NCI-H2107 treated with DMSO at 0.1 percent for 48 hours (cell line): ENCODE data around the gene YY1.
"Not testable (repeated sequence)": the region's sequence is repeated elsewhere in the genome, so short reads cannot be mapped to it uniquely, and the experiment has no call there.

Experiments
- DNase-seq: peaks from one replicate; lab custom pipeline; 2025; ENCODE audit not compliant: unreplicated experiment; lab: John Stamatoyannopoulos, UW

YY1 gene

GRCh38 chr14:100295376-100296105 is 56.6 kb downstream of the YY1 start:
- no peak for DNase-seq

GRCh38 chr14:100296106-100296651 is 57.2 kb downstream of the YY1 start:
- no peak for DNase-seq

DNA sequence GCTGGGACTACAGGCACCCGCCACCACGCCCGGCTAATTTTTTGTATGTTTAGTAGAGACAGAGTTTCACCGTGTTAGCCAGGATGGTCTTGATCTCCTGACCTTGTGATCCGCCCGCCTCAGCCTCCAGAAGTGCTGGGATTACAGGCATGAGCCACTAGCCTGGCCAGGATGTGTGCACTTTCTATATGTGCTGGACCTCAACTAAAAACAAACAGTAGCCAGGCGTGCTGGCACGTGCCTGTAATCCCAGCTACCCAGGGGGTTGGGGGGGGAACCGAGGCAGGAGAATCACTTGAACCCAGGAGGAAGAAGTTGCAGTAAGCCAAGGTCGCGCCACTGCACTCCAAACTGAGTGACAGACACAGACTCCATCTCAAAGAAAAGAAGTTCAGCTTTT is 57.8 kb downstream of the YY1 start:
- DNase-seq, result not testable (repeated sequence)

- no peak for DNase-seq
Observed at GRCh38 chr14:100297320-100298300, 58.7 kb downstream of the YY1 start.

DNA sequence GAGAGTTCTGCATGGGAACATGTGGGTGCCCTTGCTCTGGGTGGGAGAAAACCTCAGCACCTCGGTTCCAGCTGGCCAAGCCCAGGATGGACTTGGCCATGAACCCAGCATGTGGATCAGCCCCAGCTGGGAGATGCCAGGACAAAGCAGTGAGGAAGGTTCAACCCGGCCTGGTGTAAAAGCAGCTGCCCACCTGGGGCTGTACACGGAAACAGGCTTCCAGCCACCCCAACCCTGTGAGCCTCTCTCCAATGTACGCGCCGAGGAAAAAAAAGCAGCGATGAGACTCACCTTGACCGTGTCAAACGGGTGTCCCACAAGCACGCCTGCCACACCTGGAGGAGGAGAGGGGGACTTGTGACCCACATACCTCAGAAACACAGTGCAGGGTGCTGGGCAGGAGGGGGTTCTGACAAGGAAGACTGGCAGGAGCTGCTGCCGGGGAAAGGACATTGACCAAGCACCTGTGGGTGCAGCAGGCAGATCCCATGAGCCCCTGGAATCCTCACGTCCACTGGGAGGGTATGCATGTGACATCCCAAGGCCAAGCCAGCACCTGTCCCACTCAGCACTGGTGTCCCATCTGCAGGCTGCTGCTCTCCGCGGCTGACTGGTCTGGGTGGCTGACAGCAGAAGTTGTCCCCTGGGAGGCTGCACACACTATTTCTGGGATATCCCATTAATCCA is 59.8 kb downstream of the YY1 start:
- DNase-seq, result no peak

GRCh38 chr14:100299238-100299560 is 60.3 kb downstream of the YY1 start:
- DNase-seq, result no peak

GRCh38 chr14:100302616-100303015 is 63.7 kb downstream of the YY1 start:
- no peak for DNase-seq

DNA sequence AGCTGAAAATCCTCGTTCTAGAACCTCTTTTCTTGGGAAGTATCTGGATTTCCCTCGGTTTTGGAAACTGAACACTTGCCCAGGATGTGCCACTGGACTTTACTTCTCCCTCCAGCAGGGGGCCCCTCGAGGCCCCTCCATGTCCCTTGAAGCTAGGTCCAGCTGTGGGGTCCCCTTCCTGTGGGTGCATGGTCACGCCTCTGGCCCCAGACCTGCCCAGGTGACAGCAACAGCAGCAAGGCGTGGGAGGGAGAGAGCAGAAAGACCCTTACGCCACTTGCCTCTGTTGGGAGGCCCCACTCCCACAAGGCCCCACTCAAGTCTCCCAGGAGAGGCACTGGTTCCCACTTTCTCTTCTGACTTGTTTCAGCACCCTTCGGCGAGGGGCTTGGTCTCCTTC is 64.2 kb downstream of the YY1 start:
- no peak for DNase-seq

GRCh38 chr14:100303925-100304324 is 65.0 kb downstream of the YY1 start:
- DNase-seq, result no peak

GRCh38 chr14:100304825-100305323 is 65.9 kb downstream of the YY1 start:
- DNase-seq, result peak; percentile 76

DNA sequence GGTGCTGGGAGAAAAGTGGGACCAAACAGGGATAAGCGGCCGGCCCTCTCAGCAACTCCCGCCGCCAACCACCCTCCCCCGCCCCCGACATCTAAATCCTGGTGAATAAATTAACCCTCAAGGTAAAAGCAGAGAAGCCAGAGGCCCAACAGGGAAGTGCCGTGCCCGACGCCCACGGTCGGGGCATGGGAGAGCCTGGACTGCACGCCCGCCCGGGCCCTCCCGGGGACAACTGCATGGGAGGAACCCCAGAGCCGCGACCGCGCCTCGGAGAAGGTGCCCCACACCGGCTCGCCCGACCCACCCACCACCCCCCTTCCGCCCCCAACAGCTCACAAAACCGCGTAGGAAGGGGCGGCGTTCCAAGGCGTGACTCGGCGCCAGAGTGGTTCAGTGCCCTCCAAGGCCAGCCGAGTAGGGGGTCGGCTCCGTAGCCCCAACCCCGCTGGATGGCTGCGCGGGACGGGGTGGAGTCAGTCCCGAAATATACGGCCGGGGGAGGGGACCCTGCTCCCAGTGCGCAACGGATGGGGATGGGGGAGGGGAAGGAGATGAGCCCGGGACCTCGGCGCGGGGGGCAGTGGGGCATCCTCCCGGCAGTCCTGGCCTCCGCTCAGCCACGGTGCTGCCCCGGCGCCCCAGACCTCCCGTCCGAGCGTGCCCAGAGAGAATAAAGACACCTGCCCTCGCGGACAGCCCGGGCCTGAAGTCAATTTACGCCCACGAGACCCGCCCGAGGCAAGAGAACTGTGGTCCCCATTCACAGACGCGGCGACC is 66.6 kb downstream of the YY1 start:
- DNase-seq, result no peak

DNA sequence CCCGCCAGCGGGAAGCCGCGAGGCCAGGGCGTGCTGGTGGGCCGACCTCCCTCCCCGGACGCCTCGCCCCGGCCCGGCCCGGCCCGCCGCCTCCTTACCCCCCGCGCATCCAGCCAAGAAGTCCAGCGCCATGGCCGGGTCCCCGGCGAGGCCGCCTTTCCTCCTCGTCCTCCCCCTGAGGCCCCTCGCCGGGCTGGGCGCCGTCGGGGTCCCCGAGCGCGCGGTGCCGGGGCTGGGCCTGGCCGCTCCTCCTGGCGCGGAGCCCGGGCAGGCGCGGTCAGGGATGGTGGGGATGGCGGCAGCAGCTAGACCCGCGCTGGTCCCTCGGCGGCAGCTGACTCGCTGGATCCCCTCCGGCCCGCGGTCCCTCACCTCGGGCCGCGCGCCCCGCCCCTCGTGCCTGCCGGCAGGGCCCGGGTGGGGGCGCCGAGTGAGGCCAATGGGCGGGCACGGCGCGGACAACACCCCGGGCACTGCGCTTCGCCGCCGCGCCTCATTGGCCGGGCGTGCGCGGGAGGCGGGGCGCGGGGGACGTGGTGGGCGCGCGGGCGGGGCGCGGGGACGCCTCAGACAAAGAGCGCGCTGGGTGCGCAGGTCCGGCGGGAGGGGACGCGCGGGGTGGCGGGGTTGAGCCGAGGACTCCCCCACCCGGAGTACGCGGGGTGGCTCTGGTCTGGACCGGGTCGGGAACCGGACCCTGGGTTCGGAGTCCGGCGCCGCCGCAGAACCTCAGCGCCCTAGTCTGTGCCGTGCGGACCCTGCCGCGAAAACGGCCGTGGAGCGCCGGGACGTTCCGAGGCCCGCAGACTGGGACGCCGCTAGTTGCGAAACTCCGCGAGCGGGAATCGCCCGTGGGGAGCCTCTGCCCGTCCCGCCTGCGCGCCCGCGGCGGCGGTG is 67.4 kb downstream of the YY1 start, which contains the start of gene SLC25A29:
Gene SLC25A29, minus strand, starts transcription at position 344 of the 897 bp plus-strand sequence. Its CDS starts 212 bp downstream, at position 132.
- DNase-seq, result peak; percentile 85

DNA sequence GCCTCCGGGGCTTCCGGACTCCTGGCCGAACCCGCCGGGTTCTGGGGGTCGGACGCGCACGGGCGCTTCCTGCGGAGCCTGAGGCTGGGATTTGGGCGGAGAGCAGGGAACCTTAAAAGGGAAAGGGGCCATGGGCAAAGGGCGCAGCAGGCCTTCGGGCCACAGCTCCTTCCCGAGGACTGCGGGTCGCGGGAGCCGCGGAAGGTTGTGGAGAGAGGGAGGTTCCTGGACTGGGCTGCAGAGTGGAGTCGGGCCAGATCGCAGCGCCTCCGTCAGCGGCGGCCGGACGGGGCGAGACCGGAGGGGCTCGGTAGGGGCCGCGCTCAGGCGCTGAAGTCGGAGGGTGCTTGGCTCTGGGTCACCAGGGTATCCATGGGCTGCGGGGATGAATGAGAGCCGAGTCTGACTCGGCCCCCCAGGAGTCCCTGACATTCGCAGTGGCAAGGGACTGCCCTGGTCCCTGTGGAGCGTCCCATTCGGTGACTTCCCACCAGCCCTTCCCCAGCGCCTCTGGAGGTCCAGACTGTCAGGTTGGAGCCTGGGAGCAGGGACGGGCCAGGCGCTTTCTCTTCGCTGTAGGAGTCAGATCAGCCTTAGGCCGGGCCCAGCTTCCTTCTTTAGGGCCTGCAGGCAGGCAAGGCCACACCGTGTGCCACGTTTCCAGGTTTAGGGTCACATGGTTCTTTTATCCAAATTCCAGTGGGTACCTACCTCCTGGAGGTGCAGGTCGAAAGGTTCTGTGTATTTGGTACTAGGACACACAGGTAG is 68.2 kb downstream of the YY1 start:
- DNase-seq, result no peak

DNA sequence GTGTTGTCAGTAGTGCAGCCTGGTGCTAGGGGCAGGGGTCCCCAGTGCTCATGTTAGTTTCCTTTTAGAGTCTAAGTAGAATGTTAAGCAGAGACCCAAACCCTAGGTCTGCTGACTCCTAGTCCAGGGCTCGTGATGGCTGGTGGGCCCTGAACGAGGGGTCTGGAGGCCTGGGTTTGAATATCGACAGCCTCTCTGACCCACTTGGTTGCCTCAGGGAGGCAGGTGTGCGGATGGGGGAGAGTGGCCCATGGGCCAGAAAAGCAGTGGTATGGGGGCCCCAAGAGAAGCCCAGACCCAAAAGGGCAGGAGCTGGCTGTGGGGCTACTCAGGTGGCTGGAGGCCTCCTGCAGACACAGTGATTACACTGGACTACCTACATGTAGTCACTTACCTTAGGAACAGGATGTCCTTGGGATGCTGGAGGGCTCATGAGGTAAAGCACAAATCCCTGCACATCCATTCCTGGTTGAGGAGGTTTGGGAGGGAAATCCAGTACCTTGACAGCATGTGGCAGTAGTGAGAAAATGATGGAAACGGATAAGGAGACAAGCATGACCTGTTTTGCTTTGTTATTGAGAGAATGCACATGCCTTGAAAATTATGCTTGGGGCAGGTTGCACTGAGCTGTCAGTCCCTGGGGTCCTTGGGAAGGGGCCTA is 69.0 kb downstream of the YY1 start:
- no peak for DNase-seq

DNA sequence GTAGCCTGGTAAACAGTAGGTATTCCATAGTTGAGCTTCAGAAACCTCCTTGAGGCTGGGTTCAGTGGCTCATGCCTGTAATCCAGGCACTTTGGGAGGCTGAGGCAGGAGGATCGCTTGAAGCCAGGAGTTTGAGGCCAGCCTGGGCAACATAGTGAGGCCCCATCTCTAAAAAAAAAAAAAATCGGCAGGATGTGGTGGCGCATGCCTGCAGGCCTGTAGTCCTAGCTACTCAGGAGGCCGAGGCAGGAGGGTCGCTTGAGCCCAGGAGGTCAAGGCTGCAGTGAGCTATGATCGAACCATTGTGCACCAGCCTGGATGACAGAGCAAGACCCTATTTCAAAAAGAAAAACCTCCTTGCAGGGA is 69.5 kb downstream of the YY1 start:
- not testable (repeated sequence) for DNase-seq

DNA sequence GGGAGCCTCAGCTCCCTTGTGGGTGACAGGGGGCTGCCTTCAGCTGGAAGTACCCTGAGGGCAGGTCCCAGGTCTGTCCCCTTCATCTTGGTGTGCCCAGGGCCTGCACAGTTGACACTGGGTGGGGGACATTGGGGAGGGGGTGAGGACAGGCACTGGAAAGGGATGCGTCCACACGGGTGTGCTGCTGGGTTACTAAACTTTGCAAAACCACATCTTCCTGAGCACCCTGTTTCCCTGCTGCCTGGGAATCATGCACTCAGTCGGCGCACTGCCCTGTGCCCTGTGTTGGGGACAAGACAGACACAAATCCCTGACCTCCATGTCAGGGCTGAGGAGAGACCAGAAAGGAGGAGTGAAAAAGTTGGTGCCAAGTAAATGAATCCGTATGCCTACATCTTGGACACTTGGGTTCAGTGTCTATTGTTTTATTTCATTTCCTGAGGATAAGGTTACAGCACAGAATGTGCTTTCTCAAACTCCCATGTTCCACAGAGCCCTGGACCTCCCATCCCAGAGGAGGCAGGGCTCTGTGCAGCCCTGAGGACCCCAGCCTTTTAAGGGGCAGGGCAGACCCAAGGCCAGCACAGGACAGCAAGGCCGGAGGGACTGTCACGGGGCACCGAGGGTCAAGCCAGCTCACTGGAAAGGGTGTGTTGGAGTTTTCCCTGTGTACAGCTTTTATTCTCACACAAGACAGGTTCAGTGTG is 70.2 kb downstream of the YY1 start:
- DNase-seq, result no peak

- not testable (repeated sequence) for DNase-seq
Observed at GRCh38 chr14:100312110-100312876, 73.3 kb downstream of the YY1 start.
